Gastroesophageal sphincter (tissue), 4 donors: ENCODE measurements around the gene PUS7L. TPM values are rescaled to one million over a fixed set of nuclear protein-coding genes. Genes with fewer than 3 reads are reported as not detected.

Experiments
- ATAC-seq: fragments of 150-250 bp; one replicate; pipeline ENCODE4 v1.9.1; 2016; ENCODE audit warnings: mild to moderate bottlenecking, moderate library complexity
- H3K27ac ChIP-seq, 4 donors: fragments of 200-600 bp; sonication (generic) in 3 of 4; 1 replicate in 3 of 4; 2 replicates in 1 of 4; pipeline ENCODE4 v1.5.1; 2016 to 2019
- H3K27me3 ChIP-seq: fragments of 200-600 bp; sonication (generic); one replicate; pipeline ENCODE4 v1.5.1; 2019
- H3K36me3 ChIP-seq, 2 donors: fragments of 200-600 bp; sonication (generic); one replicate each; pipeline ENCODE4 v1.5.1; 2019; ENCODE audit warnings: control low read depth in 1 of 2
- H3K4me1 ChIP-seq, 3 donors: fragments of 200-600 bp; sonication (generic); 1 replicate in 2 of 3; 2 replicates in 1 of 3; pipeline ENCODE4 v1.5.1; 2016 to 2019; ENCODE audit warnings: control low read depth in 2 of 3
- H3K4me3 ChIP-seq, 2 donors: fragments of 200-600 bp; sonication (generic); one replicate each; pipeline ENCODE4 v1.5.1; 2019; ENCODE audit warnings: mild to moderate bottlenecking in 1 of 2, moderate library complexity in 1 of 2
- H3K9me3 ChIP-seq, 3 donors: fragments of 200-600 bp; sonication (generic); one replicate each; pipeline ENCODE4 v1.5.1; 2017 to 2019; ENCODE audit warnings: control low read depth in 2 of 3
- EP300 ChIP-seq: sonication (generic); formaldehyde crosslinking; IDR thresholded peaks from one replicate; pipeline ENCODE4 v1.6.1; 2017; ENCODE audit warnings: antibody characterized with exemption, mild to moderate bottlenecking
- POLR2A ChIP-seq, 2 donors: fragments of 450-650 bp; IDR thresholded peaks; one replicate each; pipeline ENCODE4 v1.6.1; 2017; ENCODE audit warnings: antibody characterized with exemption in 2 of 2, mild to moderate bottlenecking in 2 of 2, moderate library complexity in 1 of 2
- POLR2AphosphoS5 ChIP-seq: sonication (generic); formaldehyde crosslinking; IDR thresholded peaks from one replicate; pipeline ENCODE4 v1.6.1; 2017; ENCODE audit warnings: antibody characterized with exemption
- WGBS, 2 donors: methylation state at CpG; one replicate each; pipeline ENCODE4 v1.1.5; 2018; ENCODE audit warnings: low coverage in 1 of 2; 5-methylcytosine and 5-hydroxymethylcytosine counted together
- total RNA-seq, 4 donors: library from RNA; depleted of rRNA; stranded (reverse); fragments of >200 nt; gene quantifications; one replicate each; pipeline ENCODE4 v1.1.0, GENCODE V29; 2016
- TF ChIP-seq, protein P1 (sequence below), 4 experiments: fragments of 200-600 bp in 2 of 4; fragments of 450-650 bp in 2 of 4; sonication (generic) in 1 of 4; IDR thresholded peaks; one replicate each; pipeline ENCODE4 v1.5.1; 2017 to 2019; ENCODE audit warnings: antibody characterized with exemption in 4 of 4, mild to moderate bottlenecking in 2 of 4, moderate library complexity in 2 of 4

PUS7L gene
- total RNA-seq, 4 donors from 2014 or later = 5.4 to 11.7 (median 9.7) TPM

DNA sequence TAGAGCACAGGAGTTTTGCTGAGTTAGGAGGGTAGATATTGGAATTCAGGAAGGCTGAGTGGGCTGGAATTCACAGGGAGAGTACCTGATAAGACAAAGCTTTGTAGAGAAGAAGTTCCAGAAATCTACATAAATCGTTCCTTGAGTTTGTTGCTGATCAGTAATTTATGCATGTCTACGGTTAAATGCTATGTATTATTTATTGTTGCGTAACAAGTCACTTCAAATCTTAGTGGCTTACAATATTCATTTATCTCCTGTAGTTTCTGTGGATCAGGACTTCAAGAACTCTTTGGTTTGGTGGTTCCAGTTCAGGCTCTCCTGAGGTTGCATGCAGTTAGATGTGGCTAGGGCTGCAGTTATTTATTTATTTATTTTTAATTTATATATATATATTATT, 7.8 kb downstream of the PUS7L start:
- H3K9me3 ChIP-seq = no peaks in the 10 kb centered on the region
- no peak overlapping the region for H3K4me3 ChIP-seq
- no peaks in the 10 kb centered on the region for H3K4me1 ChIP-seq
- TF ChIP-seq POLR2AphosphoS5 (no peak), POLR2A (IDR thresholded peaks at IDR 0.05) (no peak), EP300 (no peak)
- TF ChIP-seq, protein P1, sequence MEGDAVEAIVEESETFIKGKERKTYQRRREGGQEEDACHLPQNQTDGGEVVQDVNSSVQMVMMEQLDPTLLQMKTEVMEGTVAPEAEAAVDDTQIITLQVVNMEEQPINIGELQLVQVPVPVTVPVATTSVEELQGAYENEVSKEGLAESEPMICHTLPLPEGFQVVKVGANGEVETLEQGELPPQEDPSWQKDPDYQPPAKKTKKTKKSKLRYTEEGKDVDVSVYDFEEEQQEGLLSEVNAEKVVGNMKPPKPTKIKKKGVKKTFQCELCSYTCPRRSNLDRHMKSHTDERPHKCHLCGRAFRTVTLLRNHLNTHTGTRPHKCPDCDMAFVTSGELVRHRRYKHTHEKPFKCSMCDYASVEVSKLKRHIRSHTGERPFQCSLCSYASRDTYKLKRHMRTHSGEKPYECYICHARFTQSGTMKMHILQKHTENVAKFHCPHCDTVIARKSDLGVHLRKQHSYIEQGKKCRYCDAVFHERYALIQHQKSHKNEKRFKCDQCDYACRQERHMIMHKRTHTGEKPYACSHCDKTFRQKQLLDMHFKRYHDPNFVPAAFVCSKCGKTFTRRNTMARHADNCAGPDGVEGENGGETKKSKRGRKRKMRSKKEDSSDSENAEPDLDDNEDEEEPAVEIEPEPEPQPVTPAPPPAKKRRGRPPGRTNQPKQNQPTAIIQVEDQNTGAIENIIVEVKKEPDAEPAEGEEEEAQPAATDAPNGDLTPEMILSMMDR (IDR thresholded peaks at IDR 0.05) = no peak
- peaks cover 0 to 23% of the 10 kb centered on the region in 2 donors for H3K36me3 ChIP-seq
- 69 to 100% methylated on average over 3 of the region's 3 CpGs for WGBS, 2 donors
- no peak for ATAC-seq
- no peak overlapping the region for H3K27ac ChIP-seq
- H3K27me3 ChIP-seq = no peaks in the 10 kb centered on the region

DNA sequence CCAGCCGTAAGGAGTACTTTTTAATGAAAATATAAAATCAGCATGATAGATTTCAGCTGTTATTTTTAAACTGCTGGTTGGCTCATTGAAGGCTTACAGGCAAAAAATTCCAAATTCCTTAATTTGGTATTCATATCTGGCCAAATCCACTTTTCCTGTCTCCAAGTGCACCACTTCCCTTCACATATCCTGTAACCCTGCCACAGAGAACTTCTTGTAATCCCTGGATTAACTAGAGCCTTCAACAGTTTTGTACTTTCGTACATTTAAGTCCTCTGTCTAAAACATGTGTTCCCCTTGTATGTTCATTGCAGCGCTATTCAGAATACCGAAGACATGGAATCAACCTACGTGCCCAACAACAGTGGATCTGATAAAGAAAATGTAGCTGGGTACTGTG, 9.6 kb downstream of the PUS7L start:
- Histone ChIP-seq H3K27me3 (no peaks in the 10 kb centered on the region), H3K4me1 (no peaks in the 10 kb centered on the region), H3K9me3 (no peaks in the 10 kb centered on the region), H3K27ac (no peak overlapping the region), H3K4me3 (no peak overlapping the region), H3K36me3 (peaks cover 0 to 30% of the 10 kb centered on the region in 2 donors)
- WGBS, 2 donors = 95% methylated on average over 4 of the region's 5 CpGs; no CpG with 5 or more reads in 1 of the 2 donors
- ATAC-seq = no peak
- TF ChIP-seq POLR2A (IDR thresholded peaks at IDR 0.05) = no peak
- TF ChIP-seq POLR2AphosphoS5 = no peak
- TF ChIP-seq, protein P1 (IDR thresholded peaks at IDR 0.05) = no peak
- no peak for TF ChIP-seq EP300

DNA sequence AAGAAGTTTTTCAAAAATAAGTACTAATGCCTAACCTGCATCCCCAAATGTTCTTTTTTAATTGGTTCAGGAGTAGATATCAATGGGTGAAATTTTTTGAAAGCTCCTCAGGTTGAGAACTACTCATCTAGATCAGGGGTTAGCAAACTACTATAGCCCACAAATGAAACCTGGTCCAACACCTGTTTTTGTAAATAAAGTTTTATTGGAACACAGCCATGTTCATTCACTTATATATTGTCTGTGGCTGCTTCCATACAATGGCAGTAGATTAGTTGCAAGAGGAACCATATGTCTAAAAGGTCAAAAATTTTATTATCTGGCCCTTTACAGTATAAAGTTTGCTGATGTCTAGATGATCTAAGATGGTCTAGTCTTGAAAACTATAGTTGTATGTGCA, 13.8 kb downstream of the PUS7L start:
- H3K4me3 ChIP-seq = no peak overlapping the region
- peaks cover 0 to 58% of the 10 kb centered on the region in 2 donors for H3K36me3 ChIP-seq
- no peaks in the 10 kb centered on the region for H3K27me3 ChIP-seq
- H3K4me1 ChIP-seq = no peaks in the 10 kb centered on the region
- H3K9me3 ChIP-seq = no peaks in the 10 kb centered on the region
- TF ChIP-seq, protein P1 (IDR thresholded peaks at IDR 0.05) = no peak
- TF ChIP-seq EP300 (no peak), POLR2A (IDR thresholded peaks at IDR 0.05) (no peak), POLR2AphosphoS5 (no peak)
- no peak for ATAC-seq
- no peak overlapping the region for H3K27ac ChIP-seq

DNA sequence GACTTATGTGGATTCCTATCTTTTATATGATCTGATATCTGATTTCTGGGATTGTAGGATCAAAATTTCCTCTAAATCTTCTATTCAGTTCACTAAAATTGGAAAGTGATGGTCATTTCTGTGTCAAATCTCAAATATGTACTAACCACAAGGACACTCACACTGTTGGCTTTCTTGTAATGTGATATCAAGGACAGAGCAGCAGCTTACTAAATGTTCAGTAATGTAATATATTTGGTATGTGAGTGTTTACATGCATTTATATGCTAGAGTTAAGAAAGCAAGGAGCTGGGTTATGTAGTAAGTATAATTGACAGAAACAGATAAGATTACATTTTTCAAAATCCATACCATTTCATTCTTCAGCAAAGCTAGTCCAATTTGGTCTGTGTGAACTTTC, 16.5 kb downstream of the PUS7L start:
- no peak for ATAC-seq
- TF ChIP-seq, protein P1 (IDR thresholded peaks at IDR 0.05) = no peak
- TF ChIP-seq POLR2AphosphoS5 (no peak), POLR2A (IDR thresholded peaks at IDR 0.05) (no peak), EP300 (no peak)
- Histone ChIP-seq H3K36me3 (peaks cover 0 to 75% of the 10 kb centered on the region in 2 donors), H3K27me3 (no peaks in the 10 kb centered on the region), H3K9me3 (no peaks in the 10 kb centered on the region), H3K27ac (no peak overlapping the region), H3K4me3 (no peak overlapping the region), H3K4me1 (no peaks in the 10 kb centered on the region)

DNA sequence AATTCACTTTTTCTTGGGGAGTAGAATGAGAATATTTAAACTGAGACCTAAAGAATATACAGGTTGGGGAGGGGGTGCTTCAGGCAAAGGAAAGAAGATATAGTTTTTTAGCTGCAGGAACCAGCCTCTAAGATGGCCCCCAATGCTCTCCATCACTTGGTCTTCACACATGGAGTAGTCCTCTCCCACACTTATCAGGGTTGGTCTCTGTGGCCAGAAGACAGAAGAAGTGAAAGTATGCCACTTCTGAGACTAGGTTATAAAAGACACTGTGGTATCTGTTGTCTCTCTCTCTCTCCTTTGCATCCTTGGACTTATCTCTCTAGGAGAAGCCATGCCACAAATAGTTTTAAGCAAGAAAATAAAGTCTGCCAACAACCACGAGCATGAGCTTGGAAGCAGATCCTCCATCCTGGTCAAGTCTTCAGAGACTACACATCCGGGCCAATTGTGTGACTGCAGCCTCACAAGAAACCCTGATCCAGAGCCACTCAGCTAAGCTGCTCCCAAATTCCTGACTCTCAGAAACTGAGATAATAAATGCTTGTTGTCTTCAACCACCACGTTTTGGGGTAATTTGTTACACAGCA, 18.0 kb downstream of the PUS7L start:
- H3K27ac ChIP-seq = no peak overlapping the region
- H3K9me3 ChIP-seq = no peaks in the 10 kb centered on the region
- H3K4me1 ChIP-seq = no peaks in the 10 kb centered on the region
- H3K27me3 ChIP-seq = no peaks in the 10 kb centered on the region
- WGBS, 2 donors = 56 to 67% methylated on average over 2 of the region's 3 CpGs
- peaks cover 0 to 82% of the 10 kb centered on the region in 2 donors for H3K36me3 ChIP-seq
- no peak overlapping the region for H3K4me3 ChIP-seq
- TF ChIP-seq POLR2AphosphoS5 = no peak
- no peak for TF ChIP-seq EP300
- TF ChIP-seq, protein P1 (IDR thresholded peaks at IDR 0.05) = no peak
- TF ChIP-seq POLR2A (IDR thresholded peaks at IDR 0.05) = no peak
- ATAC-seq = no peak
